DMS114 treated with DMSO at 0.1 percent for 48 hours (cell line): ENCODE results near the gene VWA8.
"Not testable (repeated sequence)": the region's sequence is repeated elsewhere in the genome, so short reads cannot be mapped to it uniquely, and the experiment has no call there.

Experiments
- DNase-seq: peaks from one replicate; lab custom pipeline; 2025; ENCODE audit not compliant: unreplicated experiment; lab: John Stamatoyannopoulos, UW

VWA8 gene

DNA sequence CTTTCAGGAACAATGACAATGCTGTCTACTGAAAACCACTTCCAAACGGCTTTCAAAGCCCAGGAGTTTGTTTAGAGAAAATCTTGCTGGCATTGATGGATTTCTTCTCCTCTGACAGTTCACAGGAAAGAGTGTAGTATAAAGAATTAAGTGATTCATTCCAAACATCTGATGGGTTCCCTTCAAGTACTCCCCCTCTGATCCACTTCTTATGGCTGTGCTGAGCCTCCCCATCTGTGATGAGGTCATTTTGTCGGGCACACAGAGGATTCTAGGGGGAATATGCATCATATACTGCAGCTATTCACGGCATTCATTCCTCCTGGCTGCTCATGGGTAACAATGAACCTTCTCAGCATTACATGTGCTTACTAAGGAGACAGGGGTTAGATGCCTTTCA is 395.7 kb downstream of the VWA8 start:
- no peak for DNase-seq

DNA sequence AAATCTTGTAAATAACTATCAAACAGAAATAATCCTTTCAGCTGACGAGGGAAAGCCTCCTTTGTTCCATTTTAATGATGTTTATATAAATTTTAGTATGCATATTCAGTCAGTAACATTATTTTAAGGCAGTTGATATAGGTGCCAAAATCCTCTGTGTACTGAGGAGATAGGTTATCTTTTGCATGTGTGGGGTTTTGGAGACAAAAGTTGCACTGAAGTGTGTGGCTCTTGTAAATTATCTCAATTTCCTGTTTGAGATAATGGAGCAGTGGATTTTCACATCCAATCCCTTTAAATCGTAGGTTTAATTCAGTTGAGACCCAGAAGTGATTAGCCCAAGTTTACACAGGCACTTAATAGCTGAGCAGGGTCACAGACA is 396.9 kb downstream of the VWA8 start:
- no peak for DNase-seq

DNA sequence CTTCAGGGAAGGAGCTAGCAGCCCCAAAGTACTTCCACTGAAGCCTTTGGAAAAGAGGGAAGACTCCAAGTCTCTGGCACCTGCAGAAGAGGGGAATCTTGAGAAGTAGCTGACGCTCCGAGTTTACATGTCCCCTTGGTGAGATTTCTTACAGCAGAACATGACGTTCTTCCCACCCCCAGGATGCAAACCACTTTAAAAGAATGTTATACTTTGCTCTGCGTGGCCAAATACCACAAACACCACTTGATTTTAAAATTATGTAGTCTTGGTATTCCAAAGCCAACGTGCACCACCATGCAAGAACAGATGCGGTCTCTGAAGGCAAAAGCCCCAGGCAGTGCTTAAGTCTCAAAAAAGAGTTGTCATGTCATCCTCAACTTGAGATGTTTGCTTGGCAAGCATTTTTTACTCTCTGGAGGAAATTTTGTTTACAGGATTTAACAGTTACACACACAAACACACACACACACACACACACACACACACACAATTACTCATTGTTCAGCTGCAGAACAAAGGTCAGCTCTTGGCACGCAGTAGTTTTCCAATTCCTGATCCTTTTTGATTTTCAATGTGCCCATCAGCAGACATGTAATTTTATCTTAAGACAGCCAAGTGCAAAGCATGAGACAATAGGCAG is 397.4 kb downstream of the VWA8 start:
- no peak for DNase-seq

GRCh38 chr13:41562541-41563178 is 398.2 kb downstream of the VWA8 start:
- no peak for DNase-seq

- no peak for DNase-seq
Measured at GRCh38 chr13:41562083-41562482, 398.8 kb downstream of the VWA8 start.

DNA sequence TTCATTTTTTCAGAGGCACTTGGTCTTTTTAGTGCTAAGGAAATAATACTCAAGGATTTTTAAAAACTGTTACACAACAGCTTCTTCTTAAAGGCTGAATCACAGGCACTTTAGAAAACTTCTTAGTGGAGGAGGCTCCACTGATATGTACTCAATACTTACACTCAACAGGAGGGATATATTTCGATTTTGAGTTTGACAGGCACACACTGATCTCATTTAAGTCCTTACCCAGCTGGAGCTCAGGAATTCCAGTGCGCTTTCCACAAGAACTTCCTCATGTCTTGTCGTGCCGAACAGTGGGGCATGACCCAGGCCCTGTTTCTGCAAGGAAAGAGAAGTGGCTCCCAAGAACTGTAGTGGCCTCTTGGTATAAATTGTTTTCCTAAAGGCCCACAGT is 399.7 kb downstream of the VWA8 start:
- no peak for DNase-seq

DNA sequence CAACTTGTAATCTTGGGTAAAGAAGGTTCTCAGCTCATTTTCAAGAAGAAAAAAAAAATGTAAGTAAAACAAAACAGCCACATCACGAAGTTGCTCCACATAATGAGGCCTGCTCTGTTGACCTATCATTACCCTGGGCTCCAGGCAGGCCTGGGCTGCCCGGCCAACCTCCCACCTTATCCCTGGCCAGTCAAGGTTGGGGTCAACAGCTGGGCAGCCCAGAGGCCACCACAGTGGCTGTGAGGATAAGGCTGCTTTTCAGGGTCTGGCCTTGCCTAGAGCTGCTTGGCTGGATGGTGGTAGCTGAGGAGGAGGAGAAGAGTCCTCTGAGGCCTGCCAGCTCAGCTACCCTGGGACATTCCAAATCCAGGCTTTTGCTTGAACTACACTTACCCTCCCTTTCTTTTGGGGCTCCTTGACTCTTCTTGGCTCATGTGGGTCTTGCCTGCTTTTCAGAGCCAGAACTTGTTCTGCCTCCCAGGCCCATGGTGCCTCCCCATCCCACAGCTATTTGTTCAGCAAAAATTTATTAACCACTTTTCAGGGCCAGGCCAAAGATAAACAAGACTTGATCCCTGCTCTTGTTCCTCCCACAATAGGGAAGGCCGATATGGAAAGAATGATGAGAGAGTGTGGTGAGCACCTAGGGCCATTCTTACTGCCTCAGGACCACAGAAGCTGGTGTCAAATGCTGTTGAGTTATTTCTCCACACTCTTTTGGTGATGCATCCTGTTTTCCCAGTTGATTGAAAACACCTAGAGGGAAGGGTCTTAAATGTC is 401.9 kb downstream of the VWA8 start:
- DNase-seq, result no peak

- no peak for DNase-seq
Measured at GRCh38 chr13:41557719-41558118, 403.2 kb downstream of the VWA8 start.

DNA sequence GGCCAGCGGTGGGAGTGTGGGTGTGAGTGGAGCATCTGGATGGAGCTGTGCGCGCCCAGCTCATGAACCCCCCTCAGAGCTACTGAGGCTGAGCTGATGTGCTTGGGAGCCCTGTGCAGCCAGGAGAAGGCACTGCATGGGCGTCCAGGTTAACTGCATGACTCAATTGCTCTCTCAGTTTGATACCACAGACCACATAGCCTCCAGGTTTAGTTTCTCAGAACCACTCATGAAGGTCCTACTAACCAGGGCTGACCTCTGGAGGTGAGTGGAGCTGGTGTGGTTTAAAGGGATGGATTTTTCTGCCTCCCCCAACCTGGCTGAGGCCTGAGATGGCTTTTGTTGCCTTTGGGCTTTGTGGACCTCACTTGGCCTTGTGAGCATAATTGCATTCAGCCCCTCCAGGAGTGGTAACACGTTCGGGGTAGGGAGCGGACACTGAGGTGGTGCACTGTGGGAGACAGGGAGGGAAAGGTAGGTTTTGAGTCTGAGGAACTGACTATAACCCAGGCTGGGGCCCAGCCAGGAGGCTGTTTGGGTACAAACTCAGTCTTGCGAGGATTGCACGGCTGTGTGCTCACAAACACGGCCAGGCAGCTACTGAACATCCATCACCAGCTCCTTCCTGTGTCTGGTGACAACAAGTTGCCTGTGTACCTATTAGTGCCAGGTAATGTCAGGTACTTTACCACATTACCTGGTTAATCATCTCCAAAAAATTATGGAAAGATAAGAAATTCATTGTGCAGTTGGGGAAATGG is 406.1 kb downstream of the VWA8 start:
- DNase-seq, result no peak

- no peak for DNase-seq
Measured at GRCh38 chr13:41554180-41554579, 406.7 kb downstream of the VWA8 start.

GRCh38 chr13:41552031-41552430 is 408.9 kb downstream of the VWA8 start:
- no peak for DNase-seq

DNA sequence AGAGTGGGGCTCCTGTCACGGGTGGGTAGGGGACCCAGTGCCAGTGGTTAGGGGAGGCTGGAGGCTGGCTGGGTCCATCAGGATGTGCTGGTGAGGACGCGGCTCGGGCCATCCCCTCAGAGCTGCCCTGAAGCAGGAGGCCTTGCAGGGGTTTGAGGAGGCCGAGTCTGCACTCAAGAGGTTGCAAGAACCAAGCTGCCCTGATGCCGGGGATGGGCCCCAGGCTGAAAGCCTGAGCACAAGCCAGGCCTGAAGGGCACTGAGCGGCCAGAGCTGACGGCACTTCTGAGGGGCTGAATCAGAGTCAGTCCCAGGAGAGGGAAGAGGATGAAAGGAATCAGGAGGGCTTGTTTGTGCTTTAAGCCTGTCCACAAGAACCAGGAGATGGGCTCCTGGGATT is 410.6 kb downstream of the VWA8 start:
- DNase-seq, result no peak

DNA sequence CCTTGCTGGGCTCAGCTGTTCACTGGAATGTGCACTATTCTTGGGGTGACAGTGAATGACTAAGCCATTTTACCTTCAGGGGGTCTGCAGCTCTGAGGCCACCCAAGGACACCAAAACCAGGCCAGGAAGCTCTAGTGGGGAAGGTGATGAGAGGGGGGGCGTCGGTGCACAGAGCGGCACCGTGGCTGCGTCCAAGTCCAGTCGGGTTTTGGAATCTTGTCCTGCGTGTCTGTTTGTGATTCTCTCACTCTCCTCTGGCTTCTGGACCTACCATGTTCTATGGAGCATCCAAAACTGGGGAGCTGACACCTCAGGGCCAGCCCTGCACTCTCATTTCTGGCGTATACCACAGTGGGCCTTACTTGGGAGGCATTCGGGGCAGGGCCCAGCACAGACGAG is 411.4 kb downstream of the VWA8 start:
- no peak for DNase-seq

GRCh38 chr13:41548910-41549309 is 412.0 kb downstream of the VWA8 start:
- DNase-seq, result no peak

- DNase-seq, result no peak
Measured at GRCh38 chr13:41548031-41548430, 412.9 kb downstream of the VWA8 start.

DNA sequence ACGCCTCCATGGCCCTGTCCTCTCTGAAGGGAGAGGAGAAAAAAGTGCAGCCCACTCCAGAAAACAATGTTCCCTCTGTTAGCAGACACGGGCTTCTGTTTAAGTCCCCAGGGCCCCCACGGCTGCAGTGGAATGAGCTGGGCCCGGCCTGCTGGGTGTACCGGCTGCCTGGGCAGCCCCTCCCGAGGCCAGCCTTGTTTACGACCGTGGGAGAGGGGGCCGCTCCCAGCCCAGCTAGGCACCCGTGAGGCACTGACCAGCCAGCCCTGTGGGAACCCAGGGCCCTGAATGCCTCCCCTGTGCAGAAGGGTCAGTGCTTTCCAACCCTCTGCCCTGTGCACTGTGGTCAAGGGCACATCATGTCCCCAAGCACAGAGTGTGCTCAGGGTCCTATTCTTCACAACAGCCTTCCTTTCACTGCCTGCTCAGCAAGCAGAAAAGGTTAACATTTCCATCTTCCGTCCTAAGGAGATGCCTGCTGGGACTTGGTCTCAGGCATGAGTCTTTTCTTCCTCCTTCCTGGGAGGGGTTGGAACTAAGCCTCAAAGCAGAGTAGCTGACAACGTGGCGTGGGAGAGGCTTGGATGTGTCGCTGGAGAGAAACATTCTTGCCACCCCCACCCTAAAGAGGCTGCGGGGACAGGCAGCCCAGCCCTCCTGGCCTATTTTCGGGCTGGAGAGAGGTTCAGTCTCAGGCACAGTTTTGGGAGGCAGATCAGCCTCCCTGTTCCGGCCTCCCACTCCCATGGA is 413.5 kb downstream of the VWA8 start:
- DNase-seq, result no peak

GRCh38 chr13:41546372-41547190 is 414.3 kb downstream of the VWA8 start:
- no peak for DNase-seq

- no peak for DNase-seq
Measured at GRCh38 chr13:41545432-41545707, 415.5 kb downstream of the VWA8 start.

- DNase-seq, result no peak
Measured at GRCh38 chr13:41543664-41544300, 417.1 kb downstream of the VWA8 start.

GRCh38 chr13:41542799-41543198 is 418.1 kb downstream of the VWA8 start:
- not testable (repeated sequence) for DNase-seq
